Caco-2 (cell line): ENCODE measurements around the gene SEMA4B. TPM values are rescaled to one million over a fixed set of nuclear protein-coding genes. Genes with fewer than 3 reads are reported as not detected.

Experiments used
- BruUV-seq: library from RNA; stranded (reverse); fragments of 400-500 nt; replicated peaks from 2 replicates; lab custom pipeline; 2021; lab: Mats Ljungman, UMichigan
- CTCF ChIA-PET: fragments of 300-600 bp; sonication (Branson Sonifier 250); formaldehyde crosslinking; loops from one replicate; lab custom pipeline; 2022; ENCODE audit warnings: antibody characterized with exemption; lab: Charles Lee
- POLR2A ChIA-PET: fragments of 300-600 bp; sonication (Branson Sonifier 250); formaldehyde crosslinking; loops from one replicate; lab custom pipeline; 2022; ENCODE audit warnings: antibody characterized with exemption; lab: Charles Lee
- DNase-seq, 2 experiments: peaks; one replicate each; pipeline versions ENCODE4 v3.0.0 to v3.0.0-alpha.2; 2020 to 2022
- H3K27me3 ChIP-seq: replicated peaks from 2 replicates; pipeline ENCODE4 v1.6.0; 2011; ENCODE audit warnings: low read length; ENCODE audit not compliant: control insufficient read depth, insufficient read depth
- H3K36me3 ChIP-seq: 2 replicates; pipeline ENCODE4 v1.5.1; 2011; ENCODE audit warnings: low read length; ENCODE audit not compliant: control insufficient read depth, insufficient read depth
- H3K4me1 ChIP-seq: fragments of 250-450 bp; sonication (Bioruptor Pico); 2 replicates; pipeline ENCODE4 v1.5.1; 2020; ENCODE audit warnings: mild to moderate bottlenecking
- H3K4me3 ChIP-seq: 2 replicates; pipeline ENCODE4 v1.5.1; 2011; ENCODE audit warnings: low read depth, mild to moderate bottlenecking, control low read depth, low read length
- H3K9me3 ChIP-seq: fragments of 250-450 bp; sonication (Bioruptor Pico); 2 replicates; pipeline ENCODE4 v1.5.1; 2020; ENCODE audit warnings: mild to moderate bottlenecking, moderate library complexity
- H3K27ac Mint-ChIP-seq: one replicate; pipeline ENCODE4 v1.8.0; 2022; ENCODE audit warnings: mixed read lengths; ENCODE audit not compliant: unreplicated experiment
- H3K27me3 Mint-ChIP-seq: one replicate; pipeline ENCODE4 v1.8.0; 2022; ENCODE audit warnings: mixed read lengths; ENCODE audit not compliant: insufficient read depth, unreplicated experiment
- H3K36me3 Mint-ChIP-seq: one replicate; pipeline ENCODE4 v1.8.0; 2022; ENCODE audit warnings: mild to moderate bottlenecking, mixed read lengths; ENCODE audit not compliant: insufficient read depth, unreplicated experiment
- H3K4me1 Mint-ChIP-seq: one replicate; pipeline ENCODE4 v1.8.0; 2022; ENCODE audit warnings: low read depth, mixed read lengths; ENCODE audit not compliant: unreplicated experiment
- H3K4me3 Mint-ChIP-seq: one replicate; pipeline ENCODE4 v1.8.0; 2022; ENCODE audit warnings: mild to moderate bottlenecking, moderate library complexity, mixed read lengths; ENCODE audit not compliant: unreplicated experiment
- H3K9me3 Mint-ChIP-seq: one replicate; pipeline ENCODE4 v1.8.0; 2022; ENCODE audit warnings: mixed read lengths; ENCODE audit not compliant: unreplicated experiment
- CTCF ChIP-seq, 2 experiments: fragments of 200-600 bp in 1 of 2; IDR thresholded peaks; 1 replicate in 1 of 2; 2 replicates in 1 of 2; pipeline versions ENCODE4 v1.5.1 to v1.8.0; 2011 to 2022; ENCODE audit warnings: antibody characterized with exemption in 1 of 2, control low read depth in 1 of 2, inconsistent platforms in 1 of 2, low read depth in 1 of 2, low read length in 1 of 2, mild to moderate bottlenecking in 1 of 2, moderate library complexity in 1 of 2; ENCODE audit not compliant: insufficient read depth in 1 of 2, severe bottlenecking in 1 of 2, unreplicated experiment in 1 of 2
- intact Hi-C: fragments of 100-400 bp; cut with micrococcal nuclease; formaldehyde crosslinking; loops from one replicate; pipeline ENCODE4 v1.10.0; 2022; ENCODE audit not compliant: unreplicated experiment
- total RNA-seq: library from RNA; stranded (reverse); gene quantifications from 2 replicates; pipeline ENCODE4 v1.2.3, GENCODE V29; 2022

Gene SEMA4B
- total RNA-seq, 1 experiment from 2014 or later = 13.9 TPM

- intact Hi-C loops = no loop called here
- Mint-ChIP-seq H3K27me3 (no peaks in the 10 kb centered on the region), H3K4me3 (no peak overlapping the region), H3K36me3 (peaks cover 11% of the 10 kb centered on the region), H3K4me1 (no peaks in the 10 kb centered on the region), H3K9me3 (no peaks in the 10 kb centered on the region), H3K27ac (no peak overlapping the region)
- H3K9me3 ChIP-seq = no peaks in the 10 kb centered on the region
- TF ChIP-seq CTCF (IDR thresholded peaks at IDR 0.05; ENCODE audit: insufficient read depth in 1 of 2, low read depth in 1 of 2, low read length in 1 of 2, severe bottlenecking in 1 of 2, unreplicated experiment in 1 of 2) = no peak
- H3K4me1 ChIP-seq = no peaks in the 10 kb centered on the region
- no peak for DNase-seq
- no peak overlapping the region for H3K4me3 ChIP-seq
- CTCF ChIA-PET = interaction anchor here (0.7 to 2.3 kb wide), 4 partner anchors 10 to 80 kb away, joined by 4 to 39 read pairs (median 18); partner anchors contain the start of genes CIB1, GDPGP1 and SEMA4B
- no peaks in the 10 kb centered on the region for H3K27me3 ChIP-seq
- POLR2A ChIA-PET = no interaction called here
- H3K36me3 ChIP-seq = no peaks in the 10 kb centered on the region
- no TSS peak for BruUV-seq
These were observed 21.4 kb downstream of the SEMA4B start for GRCh38 chr15:90222547-90222946.

DNA sequence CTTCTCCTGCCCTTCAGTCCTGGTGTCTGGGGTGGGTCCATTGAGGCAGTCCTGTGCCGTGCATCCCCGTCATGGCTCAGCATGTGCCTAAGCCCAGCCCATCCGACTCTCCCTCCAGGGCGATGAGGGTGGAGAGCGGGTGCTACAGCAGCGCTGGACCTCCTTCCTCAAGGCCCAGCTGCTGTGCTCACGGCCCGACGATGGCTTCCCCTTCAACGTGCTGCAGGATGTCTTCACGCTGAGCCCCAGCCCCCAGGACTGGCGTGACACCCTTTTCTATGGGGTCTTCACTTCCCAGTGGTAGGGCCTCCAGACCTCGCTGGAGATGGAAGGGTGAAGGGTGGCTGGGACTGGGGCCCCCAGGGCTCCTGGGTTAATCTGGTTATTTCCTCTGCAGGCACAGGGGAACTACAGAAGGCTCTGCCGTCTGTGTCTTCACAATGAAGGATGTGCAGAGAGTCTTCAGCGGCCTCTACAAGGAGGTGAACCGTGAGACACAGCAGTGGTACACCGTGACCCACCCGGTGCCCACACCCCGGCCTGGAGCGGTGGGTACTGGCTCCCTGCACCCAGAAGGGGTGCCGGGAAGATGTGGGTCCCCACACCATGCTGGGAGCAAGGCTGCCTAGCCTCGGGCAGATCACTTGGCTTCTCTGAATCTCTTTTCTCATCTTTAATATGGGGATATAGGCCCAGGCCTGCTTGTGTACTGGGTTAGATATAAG is 22.5 kb downstream of the SEMA4B start:
- no peaks in the 10 kb centered on the region for H3K27me3 Mint-ChIP-seq
- CTCF ChIA-PET = interaction anchor here (0.6 to 1.4 kb wide), 2 partner anchors 10 kb away, joined by 4 read pairs; partner anchors contain the start of genes CIB1 and GDPGP1

DNA sequence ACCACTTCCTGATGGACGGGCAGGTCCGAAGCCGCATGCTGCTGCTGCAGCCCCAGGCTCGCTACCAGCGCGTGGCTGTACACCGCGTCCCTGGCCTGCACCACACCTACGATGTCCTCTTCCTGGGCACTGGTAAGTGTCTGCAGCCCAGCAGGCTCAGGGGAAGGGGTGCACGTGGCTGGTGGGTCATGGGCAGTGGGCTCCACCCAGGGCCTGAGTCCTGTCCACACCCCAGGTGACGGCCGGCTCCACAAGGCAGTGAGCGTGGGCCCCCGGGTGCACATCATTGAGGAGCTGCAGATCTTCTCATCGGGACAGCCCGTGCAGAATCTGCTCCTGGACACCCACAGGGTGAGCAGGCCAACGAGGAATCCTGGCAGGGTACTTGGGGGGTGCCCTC is 23.9 kb downstream of the SEMA4B start:
- no TSS peak for BruUV-seq
- no peaks in the 10 kb centered on the region for H3K36me3 ChIP-seq
- H3K4me1 Mint-ChIP-seq = no peaks in the 10 kb centered on the region
- H3K36me3 Mint-ChIP-seq = peaks cover 11% of the 10 kb centered on the region
- no peak overlapping the region for H3K27ac Mint-ChIP-seq
- ChIA-PET POLR2A (no interaction called here), CTCF (interaction anchor here (1.4 kb wide), 1 partner anchor 8 kb away, joined by 4 read pairs; the partner anchor contains the start of genes CIB1 and GDPGP1)
- H3K9me3 ChIP-seq = no peaks in the 10 kb centered on the region
- no peak for TF ChIP-seq CTCF (IDR thresholded peaks at IDR 0.05; ENCODE audit: insufficient read depth in 1 of 2, low read depth in 1 of 2, low read length in 1 of 2, severe bottlenecking in 1 of 2, unreplicated experiment in 1 of 2)
- intact Hi-C loops = no loop called here
- H3K27me3 ChIP-seq = no peaks in the 10 kb centered on the region
- H3K9me3 Mint-ChIP-seq = no peaks in the 10 kb centered on the region
- no peak for DNase-seq
- H3K4me1 ChIP-seq = no peaks in the 10 kb centered on the region
- no peaks in the 10 kb centered on the region for H3K27me3 Mint-ChIP-seq
- no peak overlapping the region for H3K4me3 ChIP-seq
- no peak overlapping the region for H3K4me3 Mint-ChIP-seq

More for the DNA sequence above, 22.5 kb downstream of the SEMA4B start:
- no peak overlapping the region for H3K4me3 ChIP-seq
- H3K4me3 Mint-ChIP-seq = no peak overlapping the region
- POLR2A ChIA-PET = no interaction called here
- no peak for DNase-seq
- H3K9me3 Mint-ChIP-seq = no peaks in the 10 kb centered on the region
- H3K36me3 Mint-ChIP-seq = peaks cover 11% of the 10 kb centered on the region
- no peaks in the 10 kb centered on the region for H3K27me3 ChIP-seq
- intact Hi-C loops = no loop called here
- no peaks in the 10 kb centered on the region for H3K4me1 ChIP-seq
- H3K27ac Mint-ChIP-seq = no peak overlapping the region
- H3K4me1 Mint-ChIP-seq = no peaks in the 10 kb centered on the region
- H3K36me3 ChIP-seq = no peaks in the 10 kb centered on the region
- BruUV-seq = no TSS peak
- no peak for TF ChIP-seq CTCF (IDR thresholded peaks at IDR 0.05; ENCODE audit: insufficient read depth in 1 of 2, low read depth in 1 of 2, low read length in 1 of 2, severe bottlenecking in 1 of 2, unreplicated experiment in 1 of 2)
- H3K9me3 ChIP-seq = no peaks in the 10 kb centered on the region
